Aorta (tissue), 4 donors: ENCODE data around the gene IGSF11. TPM values are rescaled to one million over a fixed set of nuclear protein-coding genes. Genes with fewer than 3 reads are reported as not detected.

Experiments used
- polyA plus RNA-seq, 2 donors: library from polyadenylated mRNA; stranded (reverse); fragments of 200-250 nt; gene quantifications; one replicate each; pipeline ENCODE4 v1.2.3, GENCODE V29; 2013
- total RNA-seq, 2 donors: library from RNA; stranded (reverse); fragmentation: NEBNext Ultra II Directional; extraction: Animal tissue kit (Norgen Biotek cat#: 25700); gene quantifications; one replicate each; pipeline ENCODE4 v1.2.1, GENCODE V29; 2021
- donor health status: healthy with polysubstance abuse.
- donor health status: Bipolar disorder and iron deficiency.
- donor health status: DM: no; HTN: no; CAD: no.
- donor health status: DM: yes; HTN: yes; CAD: no.

Gene IGSF11
- total and polyA plus RNA-seq, 4 donors = 0.05 to 0.75 (median 0.42) TPM; not detected in 1

Other genes starting within 250 kb of the IGSF11 start
- not detected for gene TEX55, start 111.3 kb upstream of the IGSF11 start, total RNA-seq
- gene TEX55, start 111.3 kb upstream of the IGSF11 start, polyA plus RNA-seq = not detected
- gene UPK1B, start 138.8 kb upstream of the IGSF11 start, total RNA-seq = not detected
- under 1 TPM; 0.23 to 0.50 TPM for gene UPK1B, start 138.8 kb upstream of the IGSF11 start, polyA plus RNA-seq
- gene B4GALT4, start 206.0 kb upstream of the IGSF11 start, total RNA-seq = 10 to 100 TPM; 21.9 to 22.8 TPM
- 10 to 100 TPM; 16.3 to 23.5 TPM for gene B4GALT4, start 206.0 kb upstream of the IGSF11 start, polyA plus RNA-seq